Lung (tissue), 12 donors: Measurements from ENCODE around the gene CCDC33. TPM values are rescaled to one million over a fixed set of nuclear protein-coding genes. Genes with fewer than 3 reads are reported as not detected.

ENCODE experiments used
- ATAC-seq: fragments of 200-7000 bp; cut with Tn5 transposase; one replicate; pipeline ENCODE4 v1.9.1; 2020; ENCODE audit warnings: moderate number of reproducible peaks; ENCODE audit not compliant: insufficient read depth, low FRiP score
- DNase-seq, 3 donors: peaks; one replicate each; pipeline ENCODE4 v3.0.0-alpha.2; 2013 to 2017
- H3K27ac ChIP-seq, 2 donors: one replicate each; pipeline ENCODE4 v1.5.1; 2013; ENCODE audit warnings: mild to moderate bottlenecking in 2 of 2, moderate library complexity in 2 of 2, control low read depth in 1 of 2, inconsistent platforms in 1 of 2, low read depth in 1 of 2, low read length in 1 of 2
- H3K27me3 ChIP-seq, 3 donors: one replicate each; pipeline ENCODE4 v1.5.1; 2013; ENCODE audit warnings: low read length in 2 of 3; ENCODE audit not compliant: control insufficient read depth in 3 of 3, insufficient read depth in 3 of 3
- H3K36me3 ChIP-seq, 4 donors: one replicate each; pipeline ENCODE4 v1.5.1; 2013; ENCODE audit warnings: low read length in 4 of 4, mild to moderate bottlenecking in 1 of 4, moderate library complexity in 1 of 4; ENCODE audit not compliant: control insufficient read depth in 4 of 4, insufficient read depth in 4 of 4
- H3K4me1 ChIP-seq, 5 donors: one replicate each; pipeline ENCODE4 v1.5.1; 2013; ENCODE audit warnings: low read length in 5 of 5, mild to moderate bottlenecking in 2 of 5, moderate library complexity in 1 of 5; ENCODE audit not compliant: control insufficient read depth in 5 of 5, insufficient read depth in 5 of 5
- H3K4me3 ChIP-seq: one replicate; pipeline ENCODE4 v1.5.1; 2013; ENCODE audit warnings: mild to moderate bottlenecking, control low read depth, moderate library complexity
- H3K9ac ChIP-seq, 2 donors: one replicate each; pipeline ENCODE4 v1.5.1; 2013; ENCODE audit warnings: low read length in 2 of 2, control low read depth in 1 of 2; ENCODE audit not compliant: insufficient read depth in 1 of 2
- H3K9me3 ChIP-seq, 4 donors: one replicate each; pipeline ENCODE4 v1.5.1; 2013; ENCODE audit warnings: low read length in 3 of 4, mild to moderate bottlenecking in 1 of 4, moderate library complexity in 1 of 4; ENCODE audit not compliant: control insufficient read depth in 4 of 4, insufficient read depth in 3 of 4
- CTCF ChIP-seq: IDR thresholded peaks from 2 replicates; pipeline ENCODE4 v1.5.1; 2012; ENCODE audit warnings: mild to moderate bottlenecking; ENCODE audit errors: control extremely low read depth, extremely low read depth
- WGBS, 2 donors: extraction: QIAGEN DNeasy Blood & Tissue Kit; methylation state at CpG; one replicate each; pipeline ENCODE4 v1.1.7; 2013; 5-methylcytosine and 5-hydroxymethylcytosine counted together
- polyA plus RNA-seq, 2 donors: library from polyadenylated mRNA; stranded (reverse); fragments of 200-250 nt; gene quantifications; one replicate each; pipeline ENCODE4 v1.2.1, GENCODE V29; 2013
- total RNA-seq, 2 donors: library from RNA; depleted of rRNA in 1 of 2; stranded (reverse); fragments of >200 nt in 1 of 2; gene quantifications; one replicate each; pipeline ENCODE4 v1.2.1, GENCODE V29; 2014 to 2021
- donor health status: control.
- donor health status: control.
- donor health status: Bipolar disorder and iron deficiency.
- donor health status: healthy.
- donor health status: DM: yes; HTN: yes; CAD: no.

The CCDC33 gene
- total and polyA plus RNA-seq, 4 donors, result 4.3 to 14.1 (median 9.1) TPM

- Histone ChIP-seq H3K9me3 (no peaks in the 10 kb centered on the region), H3K36me3 (no peaks in the 10 kb centered on the region), H3K27ac (no peak overlapping the region), H3K27me3 (no peaks in the 10 kb centered on the region), H3K4me1 (peaks cover 0 to 35% (median 13%) of the 10 kb centered on the region in 5 donors), H3K4me3 (no peak overlapping the region), H3K9ac (no peak overlapping the region)
- DNase-seq, result no peak
- TF ChIP-seq CTCF, result no peak
- WGBS, 2 donors, result 89 to 95% methylated on average over 10 of the region's 10 CpGs
- ATAC-seq, result no peak
These were observed 4.7 kb upstream of the CCDC33 start for GRCh38 chr15:74231475-74231874.

- Histone ChIP-seq H3K36me3 (no peaks in the 10 kb centered on the region), H3K4me3 (no peak overlapping the region), H3K27ac (no peak overlapping the region), H3K9ac (no peak overlapping the region), H3K9me3 (no peaks in the 10 kb centered on the region), H3K4me1 (peaks cover 0 to 29% (median 7%) of the 10 kb centered on the region in 5 donors), H3K27me3 (no peaks in the 10 kb centered on the region)
- WGBS, 2 donors, result 86 to 88% methylated on average over 6 of the region's 6 CpGs
- no peak for TF ChIP-seq CTCF
- DNase-seq, result no peak
- ATAC-seq, result no peak
These were observed 2.8 kb upstream of the CCDC33 start for GRCh38 chr15:74233373-74233772.

- Histone ChIP-seq H3K27me3 (no peaks in the 10 kb centered on the region), H3K27ac (no peak overlapping the region), H3K4me1 (peaks cover 0 to 22% (median 6%) of the 10 kb centered on the region in 5 donors), H3K36me3 (no peaks in the 10 kb centered on the region), H3K9me3 (no peaks in the 10 kb centered on the region), H3K9ac (no peak overlapping the region), H3K4me3 (no peak overlapping the region)
- DNase-seq, result no peak
- TF ChIP-seq CTCF, result no peak
- ATAC-seq, result no peak
- 82 to 92% methylated on average over 3 of the region's 3 CpGs for WGBS, 2 donors
These were observed 2.1 kb upstream of the CCDC33 start for GRCh38 chr15:74233851-74234597.

GRCh38 chr15:74234598-74234875, 1.6 kb upstream of the CCDC33 start:
- H3K27me3 ChIP-seq, result no peaks in the 10 kb centered on the region
- DNase-seq (no peak), ATAC-seq (no peak)
- H3K9ac ChIP-seq, result no peak overlapping the region
- H3K4me3 ChIP-seq, result no peak overlapping the region
- no peaks in the 10 kb centered on the region for H3K9me3 ChIP-seq
- H3K27ac ChIP-seq, result no peak overlapping the region
- TF ChIP-seq CTCF, result no peak
- WGBS, 2 donors, result 82 to 83% methylated on average over 9 of the region's 9 CpGs
- H3K36me3 ChIP-seq, result no peaks in the 10 kb centered on the region
- peaks cover 0 to 23% (median 9%) of the 10 kb centered on the region in 5 donors for H3K4me1 ChIP-seq
